BJ (cell line): ENCODE results near the gene SHISAL2A. TPM values are rescaled to one million over a fixed set of nuclear protein-coding genes. Genes with fewer than 3 reads are reported as not detected.

Source experiments
- CTCF ChIA-PET: fragments of 350-600 bp; formaldehyde crosslinking; extraction: SDS; loops from one replicate; lab custom pipeline; 2021; ENCODE audit warnings: antibody characterized with exemption, inconsistent platforms; lab: Yijun Ruan, JAX
- POLR2A ChIA-PET: fragments of 300-600 bp; sonication (Branson Sonifier 250); formaldehyde crosslinking; extraction: SDS; loops from one replicate; lab custom pipeline; 2021; ENCODE audit warnings: antibody characterized with exemption; lab: Charles Lee
- DNase-seq: peaks from one replicate; pipeline ENCODE4 v3.0.0-alpha.2; 2011; ENCODE audit warnings: low read depth
- H3K27me3 ChIP-seq: 2 replicates; pipeline ENCODE4 v1.6.0; 2011; ENCODE audit warnings: low read length; ENCODE audit not compliant: control insufficient read depth, insufficient read depth
- H3K36me3 ChIP-seq: 2 replicates; pipeline ENCODE4 v1.5.1; 2011; ENCODE audit warnings: low read length; ENCODE audit not compliant: control insufficient read depth, insufficient read depth
- H3K4me3 ChIP-seq: 2 replicates; pipeline ENCODE4 v1.5.1; 2011; ENCODE audit warnings: low read depth, mild to moderate bottlenecking, control low read depth, low read length
- CTCF ChIP-seq: IDR thresholded peaks from 2 replicates; pipeline ENCODE4 v1.5.1; 2011; ENCODE audit warnings: low read depth, mild to moderate bottlenecking, control low read depth, inconsistent platforms, low read length, moderate library complexity; ENCODE audit not compliant: insufficient read depth
- polyA plus RNA-seq: library from polyadenylated mRNA; depleted of rRNA; stranded (reverse); fragments of >200 nt; gene quantifications from 2 replicates; pipeline ENCODE4 v1.2.3, GENCODE V29; 2011

Gene SHISAL2A
- polyA plus RNA-seq, 1 experiment = not detected

- H3K27me3 ChIP-seq = no peaks in the 10 kb centered on the region; the same call in 1 of the 2 replicates
- H3K4me3 ChIP-seq = no peak overlapping the region
- TF ChIP-seq CTCF = no peak
- no peaks in the 10 kb centered on the region for H3K36me3 ChIP-seq
- POLR2A ChIA-PET = no interaction called here
- no peak for DNase-seq
- CTCF ChIA-PET = no interaction called here
Measured at GRCh38 chr1:52615489-52616042, 17.4 kb upstream of the SHISAL2A start.

- ChIA-PET CTCF (no interaction called here), POLR2A (no interaction called here)
- TF ChIP-seq CTCF = no peak
- H3K27me3 ChIP-seq = no peaks in the 10 kb centered on the region; the same call in 1 of the 2 replicates
- DNase-seq = no peak
- no peak overlapping the region for H3K4me3 ChIP-seq
- no peaks in the 10 kb centered on the region for H3K36me3 ChIP-seq
Measured at GRCh38 chr1:52621950-52622349, 11.0 kb upstream of the SHISAL2A start.

- ChIA-PET POLR2A (no interaction called here), CTCF (no interaction called here)
- H3K27me3 ChIP-seq = no peaks in the 10 kb centered on the region
- no peak for DNase-seq
- H3K36me3 ChIP-seq = no peaks in the 10 kb centered on the region
- H3K4me3 ChIP-seq = no peak overlapping the region
- TF ChIP-seq CTCF = no peak
Measured at GRCh38 chr1:52623812-52624211, 9.2 kb upstream of the SHISAL2A start.

GRCh38 chr1:52627028-52627427 lies 5.9 kb upstream of the SHISAL2A start:
- ChIA-PET CTCF (no interaction called here), POLR2A (no interaction called here)
- Histone ChIP-seq H3K27me3 (peaks cover 5% of the 10 kb centered on the region), H3K36me3 (no peaks in the 10 kb centered on the region), H3K4me3 (no peak overlapping the region)
- TF ChIP-seq CTCF = no peak
- DNase-seq = no peak

GRCh38 chr1:52628614-52629324 lies 4.2 kb upstream of the SHISAL2A start:
- POLR2A ChIA-PET = no interaction called here
- Histone ChIP-seq H3K36me3 (no peaks in the 10 kb centered on the region), H3K27me3 (peaks cover 15% of the 10 kb centered on the region), H3K4me3 (no peak overlapping the region)
- TF ChIP-seq CTCF = no peak
- CTCF ChIA-PET = no interaction called here
- no peak for DNase-seq
